GM10266 (cell line): Measurements from ENCODE around the gene WDSUB1.

Experiments
- DNase-seq: peaks from one replicate; pipeline ENCODE4 v3.0.0; 2012; ENCODE audit errors: extremely low spot score
- TF ChIP-seq, protein P1 (sequence below): IDR thresholded peaks from 2 replicates; pipeline ENCODE4 v1.5.1; 2012; ENCODE audit warnings: mild to moderate bottlenecking, low read depth; ENCODE audit not compliant: control insufficient read depth, insufficient read depth; ENCODE audit errors: missing control alignments

Gene WDSUB1

DNA sequence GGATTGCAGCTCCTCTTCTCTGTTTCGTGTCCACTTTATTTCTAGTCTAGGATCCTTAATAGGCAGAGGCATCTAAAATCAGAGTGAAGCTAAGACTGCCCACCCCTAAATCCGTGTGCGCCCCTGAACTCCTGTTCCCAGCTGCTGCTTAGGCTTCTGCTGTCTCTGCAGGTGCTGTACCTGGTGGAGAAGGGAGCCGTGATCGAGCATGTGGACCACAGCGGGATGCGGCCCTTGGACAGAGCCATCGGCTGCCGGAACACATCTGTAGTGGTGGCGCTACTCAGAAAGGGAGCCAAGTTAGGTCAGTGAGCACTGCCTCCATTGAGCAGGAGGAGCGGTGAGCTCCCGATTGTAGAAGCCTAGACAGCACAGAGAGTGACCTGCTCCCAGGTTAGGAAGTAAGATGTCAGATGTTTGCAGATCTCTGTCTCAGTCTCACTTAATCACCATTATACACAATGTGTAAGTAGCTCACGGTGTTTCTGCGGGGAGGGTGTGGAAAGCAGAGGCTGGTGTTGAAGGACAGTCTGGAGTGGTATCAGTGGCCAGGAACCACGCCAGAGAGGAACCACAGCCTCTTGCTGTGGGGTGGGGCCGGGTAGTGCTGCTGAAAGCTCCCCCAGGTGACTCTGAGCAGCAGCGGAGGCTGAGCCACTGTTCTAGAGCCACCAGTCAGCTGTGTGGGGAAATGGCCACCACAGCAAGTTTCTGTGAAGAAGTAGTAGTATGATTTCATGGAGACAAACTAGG lies 62.3 kb downstream of the WDSUB1 start:
- TF ChIP-seq, protein P1, sequence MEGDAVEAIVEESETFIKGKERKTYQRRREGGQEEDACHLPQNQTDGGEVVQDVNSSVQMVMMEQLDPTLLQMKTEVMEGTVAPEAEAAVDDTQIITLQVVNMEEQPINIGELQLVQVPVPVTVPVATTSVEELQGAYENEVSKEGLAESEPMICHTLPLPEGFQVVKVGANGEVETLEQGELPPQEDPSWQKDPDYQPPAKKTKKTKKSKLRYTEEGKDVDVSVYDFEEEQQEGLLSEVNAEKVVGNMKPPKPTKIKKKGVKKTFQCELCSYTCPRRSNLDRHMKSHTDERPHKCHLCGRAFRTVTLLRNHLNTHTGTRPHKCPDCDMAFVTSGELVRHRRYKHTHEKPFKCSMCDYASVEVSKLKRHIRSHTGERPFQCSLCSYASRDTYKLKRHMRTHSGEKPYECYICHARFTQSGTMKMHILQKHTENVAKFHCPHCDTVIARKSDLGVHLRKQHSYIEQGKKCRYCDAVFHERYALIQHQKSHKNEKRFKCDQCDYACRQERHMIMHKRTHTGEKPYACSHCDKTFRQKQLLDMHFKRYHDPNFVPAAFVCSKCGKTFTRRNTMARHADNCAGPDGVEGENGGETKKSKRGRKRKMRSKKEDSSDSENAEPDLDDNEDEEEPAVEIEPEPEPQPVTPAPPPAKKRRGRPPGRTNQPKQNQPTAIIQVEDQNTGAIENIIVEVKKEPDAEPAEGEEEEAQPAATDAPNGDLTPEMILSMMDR, result no peak
- no peak for DNase-seq

DNA sequence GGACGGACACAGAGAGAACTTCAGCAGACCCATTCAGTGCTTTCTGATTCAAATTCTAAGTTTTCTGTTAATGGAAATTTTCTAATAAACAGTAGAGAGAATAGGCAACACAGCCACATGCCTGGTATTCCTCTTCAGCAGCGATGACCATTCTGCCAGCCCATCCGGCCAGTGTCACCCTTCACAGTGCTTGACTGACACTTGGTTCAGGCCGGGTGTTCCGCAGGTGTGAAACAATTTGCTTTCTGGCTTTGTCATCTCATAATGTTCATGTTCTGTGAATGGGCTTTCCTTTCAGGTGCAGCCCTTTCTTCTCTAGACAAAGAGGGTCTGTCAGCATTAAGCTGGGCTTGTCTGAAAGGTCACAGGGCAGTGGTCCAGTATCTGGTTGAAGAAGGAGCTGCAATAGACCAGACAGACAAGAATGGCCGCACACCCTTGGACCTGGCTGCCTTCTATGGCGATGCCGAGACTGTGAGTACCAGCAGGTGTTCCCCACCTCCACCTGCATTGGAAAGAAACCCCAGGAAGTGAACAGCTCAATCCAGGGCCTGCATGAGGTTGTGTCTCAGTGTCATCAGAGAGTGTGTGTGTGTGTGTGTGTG lies 67.0 kb downstream of the WDSUB1 start:
- no peak for DNase-seq
- TF ChIP-seq, protein P1, result no peak

DNA sequence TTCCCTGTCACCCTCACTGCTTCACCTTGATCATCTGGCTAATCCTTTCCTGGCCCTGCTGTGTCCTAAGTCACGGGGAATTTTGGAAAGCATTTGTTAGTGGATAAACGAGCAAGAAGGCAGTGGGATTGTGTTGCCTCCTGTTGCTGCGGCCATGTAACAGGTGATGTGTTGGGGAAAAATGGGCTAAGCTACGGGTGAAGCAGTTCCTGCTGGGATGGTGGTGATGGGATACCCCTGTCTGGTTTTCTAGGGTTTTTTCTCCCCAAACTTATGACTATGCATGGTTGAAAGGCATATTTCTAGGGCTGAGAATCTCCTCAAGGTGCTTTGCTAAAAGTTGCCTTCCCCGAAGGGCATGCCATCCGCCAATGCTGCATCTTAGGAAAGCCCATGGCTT lies 68.1 kb downstream of the WDSUB1 start:
- DNase-seq, result no peak
- TF ChIP-seq, protein P1, result no peak

DNA sequence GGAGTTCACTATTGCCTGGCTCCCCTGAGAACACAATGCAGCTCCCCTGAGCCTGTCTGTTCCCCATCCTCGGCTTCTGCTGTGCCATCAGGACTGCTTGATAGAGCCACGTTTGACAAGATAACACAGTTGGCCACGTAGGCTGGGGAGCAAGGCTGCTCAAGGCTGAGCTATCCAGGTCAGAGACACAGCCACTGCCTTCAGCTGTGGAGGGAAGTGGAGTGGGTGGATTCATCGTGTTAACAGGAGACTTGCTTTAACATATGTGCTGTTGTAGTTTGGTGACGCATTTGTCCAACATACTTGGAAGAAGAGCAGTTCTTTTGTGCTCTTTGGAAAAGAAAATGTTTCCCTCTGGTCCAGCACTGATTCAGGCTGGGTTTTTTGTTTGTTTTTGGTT lies 68.8 kb downstream of the WDSUB1 start:
- no peak for DNase-seq
- TF ChIP-seq, protein P1, result no peak

DNA sequence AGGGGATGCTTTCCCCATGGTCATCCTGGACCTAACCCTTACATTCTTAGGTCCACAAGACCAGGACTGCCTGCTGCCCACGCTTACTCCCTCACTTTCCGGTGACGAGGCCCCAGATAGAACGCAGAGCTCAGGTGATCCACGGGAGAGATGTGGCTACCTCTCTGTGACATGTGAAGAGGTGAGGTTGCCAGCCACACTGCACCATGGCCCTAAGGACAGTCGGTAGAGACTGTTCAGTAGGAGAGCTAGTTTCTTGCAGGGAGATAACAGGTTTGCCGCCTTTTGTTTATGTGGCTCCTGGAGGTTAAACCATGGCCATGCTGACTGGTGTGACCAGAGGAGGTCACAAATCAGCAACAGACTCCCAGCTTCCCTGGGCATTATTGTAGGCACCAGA lies 71.4 kb downstream of the WDSUB1 start:
- DNase-seq, result no peak
- TF ChIP-seq, protein P1, result no peak

DNA sequence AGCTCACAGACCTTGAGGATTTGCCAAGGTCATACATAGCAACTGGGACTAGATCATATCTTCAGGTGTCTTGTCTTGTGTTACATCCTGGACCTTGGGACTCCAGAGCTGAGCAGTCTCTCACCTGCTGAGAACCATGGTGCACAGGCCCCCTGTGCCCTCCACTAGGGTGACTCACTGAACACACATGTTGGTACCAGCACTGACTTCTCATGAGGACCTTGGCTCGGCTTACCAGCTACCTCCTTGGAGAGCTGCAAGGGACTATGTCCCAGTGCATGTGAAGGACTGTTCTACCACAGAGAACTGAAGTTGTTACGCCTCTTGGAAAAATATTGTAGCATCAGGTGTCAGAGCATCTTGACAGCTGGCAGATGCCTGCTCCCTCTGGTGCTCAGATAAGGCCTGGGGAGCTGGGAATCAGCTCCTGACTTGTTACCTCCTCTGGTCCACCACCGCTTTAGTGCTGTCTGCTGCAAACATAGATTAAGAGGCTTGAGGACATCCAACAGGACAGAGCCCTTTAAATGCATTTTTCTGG lies 72.1 kb downstream of the WDSUB1 start:
- TF ChIP-seq, protein P1, result no peak
- DNase-seq, result no peak

DNA sequence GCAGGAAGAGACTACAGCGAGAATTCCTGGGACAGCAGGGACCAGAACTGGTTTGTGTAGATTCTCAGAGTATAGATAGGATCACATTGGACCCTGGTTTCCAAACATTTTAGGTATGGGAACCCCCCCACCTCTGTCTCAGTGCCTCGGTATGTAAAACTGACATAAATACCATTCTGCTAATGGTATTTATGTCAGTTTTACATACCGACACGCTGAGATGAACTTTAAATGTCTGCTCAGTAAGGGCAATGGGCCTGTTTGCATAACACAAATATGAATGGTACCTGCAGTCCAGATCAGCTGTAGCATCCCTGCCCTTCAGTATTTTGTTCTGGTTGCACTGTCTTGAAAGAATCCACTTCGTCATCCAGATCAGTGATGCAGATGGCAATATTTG lies 73.2 kb downstream of the WDSUB1 start:
- TF ChIP-seq, protein P1, result no peak

More for the DNA sequence above, 73.2 kb downstream of the WDSUB1 start:
- no peak for DNase-seq
